CD4-positive, alpha-beta T cell treated with Interleukin-2 at 100 ng/mL for 4 hours (primary cell): ENCODE measurements around the gene KCNN2.

Experiments used
- DNase-seq: peaks from one replicate; pipeline ENCODE4 v3.0.0-alpha.2; 2020; ENCODE audit warnings: low spot score

KCNN2 gene

DNA sequence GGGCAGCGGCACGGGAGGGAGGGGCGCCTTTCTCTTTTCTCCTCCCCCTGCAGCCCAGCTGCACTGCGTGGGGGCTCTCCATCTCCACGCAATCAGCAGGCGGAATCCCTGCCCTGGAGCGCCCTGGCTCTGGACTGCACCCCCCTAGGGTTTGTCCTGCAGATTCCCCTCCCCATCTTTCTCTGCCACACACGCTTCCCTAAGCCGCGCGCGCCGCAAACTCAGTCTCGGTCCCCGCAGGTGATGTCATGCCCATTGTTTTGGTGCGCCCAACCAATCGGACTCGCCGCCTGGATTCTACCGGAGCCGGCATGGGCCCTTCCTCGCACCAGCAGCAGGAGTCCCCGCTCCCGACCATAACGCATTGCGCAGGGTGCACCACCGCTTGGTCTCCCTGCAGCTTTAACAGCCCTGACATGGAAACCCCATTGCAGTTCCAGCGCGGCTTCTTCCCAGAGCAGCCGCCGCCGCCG, at the start of gene KCNN2:
Gene KCNN2, plus strand, starts transcription at position 347 of the 473 bp plus-strand sequence. Its CDS starts 70 bp downstream, at position 417.
- no peak for DNase-seq

DNA sequence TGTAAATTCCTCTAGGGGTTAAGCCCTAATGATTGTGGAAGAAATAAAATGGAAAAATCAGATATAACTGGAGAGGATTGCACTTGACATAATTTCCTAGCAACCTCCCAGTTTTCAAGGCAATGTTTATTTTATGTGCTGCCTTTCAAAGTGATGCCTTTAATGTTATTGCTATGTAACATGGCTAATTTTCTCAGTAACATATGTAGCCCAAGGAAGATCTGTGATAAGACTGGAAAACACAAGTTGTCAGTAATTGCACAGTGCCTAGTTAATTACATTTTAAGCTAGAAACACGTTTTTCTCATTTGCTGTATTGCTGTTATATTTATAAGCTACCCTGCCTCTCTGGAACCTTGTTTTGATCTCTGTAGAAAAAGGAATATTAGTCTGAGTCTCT, 49.2 kb upstream of the KCNN2 start:
- DNase-seq, result no peak

DNA sequence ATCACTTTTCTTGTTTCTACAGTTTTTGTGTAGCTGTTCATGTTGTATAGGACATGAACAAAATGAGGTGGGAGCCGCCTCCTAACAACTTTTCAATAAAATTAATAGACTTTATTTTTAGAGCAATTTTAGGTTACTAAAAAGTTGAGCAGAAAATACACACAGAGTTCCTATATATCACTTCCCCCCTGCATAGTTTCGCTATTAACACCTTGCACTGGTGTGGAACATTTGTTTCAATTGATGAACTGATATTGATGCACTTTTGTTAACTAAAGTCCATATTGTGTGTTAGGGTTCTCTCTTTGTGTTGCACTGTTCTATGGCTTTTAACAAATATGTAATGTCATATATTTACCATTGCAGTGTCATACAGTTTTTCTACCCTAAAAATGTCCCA, 47.8 kb upstream of the KCNN2 start:
- no peak for DNase-seq

- DNase-seq, result no peak
Measured at GRCh38 chr5:114316167-114316566, 45.7 kb upstream of the KCNN2 start.

DNA sequence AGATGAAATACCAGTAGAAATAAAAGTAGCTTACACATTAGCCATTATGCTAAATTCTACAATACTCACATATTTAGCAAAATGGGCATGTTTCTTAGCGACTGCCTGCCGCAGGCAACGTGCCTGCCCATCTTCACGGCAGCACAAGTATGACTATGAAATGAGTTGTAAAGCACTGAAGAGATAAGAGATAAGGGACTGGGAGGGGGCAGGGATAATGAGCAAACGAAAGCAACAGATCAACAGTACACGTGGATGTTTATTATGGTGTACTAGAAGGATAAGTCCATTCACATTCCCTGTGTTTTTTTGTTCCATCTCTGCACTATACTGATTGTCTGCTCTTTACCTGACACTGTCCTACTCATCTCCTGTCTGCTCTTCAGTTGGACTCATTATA, 44.1 kb upstream of the KCNN2 start:
- no peak for DNase-seq

DNA sequence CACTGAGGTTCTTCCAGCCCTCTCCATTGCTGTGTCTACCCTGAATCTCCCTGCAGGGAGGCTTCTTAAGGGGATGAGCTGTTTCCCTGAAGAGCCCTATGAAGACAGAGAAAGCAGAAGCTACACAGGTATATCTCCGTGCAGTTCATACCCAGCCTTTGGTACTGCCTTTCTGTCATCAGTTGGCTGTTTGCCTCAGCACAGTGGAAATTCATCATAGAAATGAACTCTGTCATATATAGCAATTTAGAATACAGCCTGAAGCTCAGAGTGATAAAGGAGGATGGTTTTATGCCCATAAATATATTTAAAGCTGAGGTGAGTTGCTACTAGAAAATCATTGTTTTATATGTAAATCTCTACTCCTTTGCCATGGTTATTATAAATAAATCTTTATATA, 42.6 kb upstream of the KCNN2 start:
- no peak for DNase-seq

- no peak for DNase-seq
Measured at GRCh38 chr5:114319821-114320220, 42.0 kb upstream of the KCNN2 start.

DNA sequence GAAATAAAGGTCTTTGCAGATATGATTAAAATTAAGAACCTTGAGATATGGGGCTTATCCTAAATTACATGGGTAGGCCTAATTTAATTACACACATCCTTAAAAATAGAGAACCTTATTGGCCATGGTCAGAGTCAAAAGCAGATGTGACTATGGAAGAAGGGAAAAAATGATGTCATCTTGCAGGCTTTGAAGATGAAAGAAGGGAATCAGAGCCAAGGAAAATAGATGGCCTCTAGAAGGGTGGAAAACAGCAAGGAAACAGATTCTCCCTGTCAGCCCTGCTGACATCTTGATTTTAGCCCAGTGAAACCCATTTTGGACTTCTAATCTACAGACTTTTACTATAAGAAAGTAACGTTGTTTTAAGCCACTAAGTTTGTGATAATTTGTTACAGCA, 37.6 kb upstream of the KCNN2 start:
- no peak for DNase-seq

DNA sequence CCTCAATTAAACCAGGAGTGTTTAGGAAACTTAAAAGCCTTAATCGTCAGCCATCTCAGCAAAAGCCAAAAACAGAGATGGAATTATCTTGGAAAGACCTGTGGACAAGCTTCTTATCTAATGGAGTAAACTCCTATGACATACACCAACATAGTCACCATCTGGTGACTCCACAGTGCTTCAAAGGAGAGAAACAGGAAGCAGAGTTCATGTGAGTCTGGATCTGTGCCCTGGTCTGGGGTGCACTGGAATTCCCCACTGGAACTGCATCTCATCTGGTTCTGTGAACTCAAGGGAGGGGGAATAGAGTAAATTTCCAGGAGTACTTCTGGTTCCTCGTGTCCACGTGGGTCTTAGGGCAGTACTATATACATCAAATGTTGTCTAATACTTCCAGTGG, 36.3 kb upstream of the KCNN2 start:
- no peak for DNase-seq

GRCh38 chr5:114327474-114327873, 34.4 kb upstream of the KCNN2 start:
- DNase-seq, result no peak

- DNase-seq, result no peak
Measured at GRCh38 chr5:114327987-114328386, 33.9 kb upstream of the KCNN2 start.

DNA sequence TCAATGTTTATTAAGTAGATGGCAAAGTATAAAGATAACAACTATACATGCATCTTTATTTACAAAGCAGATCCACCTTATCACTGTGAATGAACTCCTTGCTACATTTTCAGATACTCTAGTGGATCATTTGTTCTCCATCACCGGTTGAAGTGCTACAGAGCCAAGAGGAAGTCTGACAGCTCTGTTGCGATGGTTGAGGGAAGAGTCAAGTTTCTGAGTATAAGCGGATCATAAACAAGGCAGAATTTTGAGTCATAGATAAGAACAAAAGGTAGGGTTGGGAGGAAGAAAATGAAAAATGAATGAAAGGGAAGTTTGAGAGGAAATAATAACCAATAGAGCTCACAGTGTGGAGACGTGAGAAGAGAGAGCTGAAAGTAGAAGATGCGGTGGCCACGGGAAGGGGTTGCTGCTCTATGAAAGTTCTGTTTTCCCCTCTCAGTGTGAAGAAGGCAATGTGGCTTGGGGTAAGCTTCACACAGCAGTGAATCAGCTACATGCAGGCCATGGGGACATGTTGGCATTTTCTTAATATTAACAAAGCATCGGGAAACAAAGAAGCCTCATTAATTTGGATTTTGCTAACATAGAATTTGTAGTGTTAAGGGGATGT, 30.8 kb upstream of the KCNN2 start:
- no peak for DNase-seq

GRCh38 chr5:114332493-114332892, 29.4 kb upstream of the KCNN2 start:
- no peak for DNase-seq

DNA sequence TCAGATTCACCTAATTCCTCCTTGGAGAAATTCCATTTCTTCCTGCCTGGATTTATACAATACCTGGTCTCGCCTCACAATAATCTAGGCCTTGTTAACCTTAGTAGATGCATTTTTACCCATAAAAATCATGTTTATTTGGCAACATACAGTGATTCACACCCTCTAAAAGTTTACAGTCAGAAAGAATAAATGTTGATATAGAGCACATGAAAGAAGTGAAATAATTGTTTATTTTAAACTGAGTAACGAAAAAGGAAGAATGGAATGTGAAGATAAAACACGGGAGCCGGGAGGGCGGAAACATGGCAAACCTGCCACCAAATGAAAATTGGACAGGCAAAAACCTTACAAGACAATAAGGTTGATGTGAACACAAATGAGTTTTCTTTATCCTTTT, 28.9 kb upstream of the KCNN2 start:
- no peak for DNase-seq

GRCh38 chr5:114335391-114335790, 26.5 kb upstream of the KCNN2 start:
- no peak for DNase-seq

DNA sequence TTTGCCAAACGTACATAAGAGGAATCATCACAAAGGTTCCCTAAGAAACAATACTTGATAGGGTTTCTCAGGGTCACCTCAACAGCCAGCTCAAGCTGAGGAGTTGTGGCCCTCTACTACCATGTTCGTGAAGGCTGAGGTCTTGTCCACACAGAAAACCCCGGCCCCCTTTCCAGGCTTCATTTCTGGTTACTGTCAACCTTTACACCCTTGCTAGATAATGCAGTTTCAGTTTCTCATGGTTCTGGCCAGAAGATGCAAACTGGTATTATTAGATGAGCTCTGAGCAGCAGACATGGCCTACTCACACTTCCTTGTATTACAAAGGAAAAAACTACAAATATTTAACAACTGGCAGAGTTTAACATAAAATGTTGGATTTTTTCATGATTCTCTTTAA, 22.8 kb upstream of the KCNN2 start:
- DNase-seq, result no peak

DNA sequence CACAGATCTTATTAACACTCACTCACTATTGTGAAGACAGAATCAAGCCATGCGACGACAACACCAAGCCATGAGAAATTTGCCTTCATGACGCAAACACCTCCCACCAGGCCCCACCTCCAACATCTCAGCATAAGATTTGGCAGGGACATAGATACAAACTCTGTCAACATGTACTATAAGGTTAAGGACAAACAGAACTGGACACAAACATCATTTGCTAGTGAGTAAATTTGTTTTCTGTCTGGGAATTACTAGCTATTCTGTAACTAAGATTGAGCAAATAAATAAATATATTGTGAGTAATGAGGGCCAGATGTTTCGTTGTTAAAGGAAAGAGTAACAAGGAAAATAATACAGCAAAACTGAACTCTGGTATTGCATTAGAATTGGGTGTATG, 15.7 kb upstream of the KCNN2 start:
- DNase-seq, result no peak

DNA sequence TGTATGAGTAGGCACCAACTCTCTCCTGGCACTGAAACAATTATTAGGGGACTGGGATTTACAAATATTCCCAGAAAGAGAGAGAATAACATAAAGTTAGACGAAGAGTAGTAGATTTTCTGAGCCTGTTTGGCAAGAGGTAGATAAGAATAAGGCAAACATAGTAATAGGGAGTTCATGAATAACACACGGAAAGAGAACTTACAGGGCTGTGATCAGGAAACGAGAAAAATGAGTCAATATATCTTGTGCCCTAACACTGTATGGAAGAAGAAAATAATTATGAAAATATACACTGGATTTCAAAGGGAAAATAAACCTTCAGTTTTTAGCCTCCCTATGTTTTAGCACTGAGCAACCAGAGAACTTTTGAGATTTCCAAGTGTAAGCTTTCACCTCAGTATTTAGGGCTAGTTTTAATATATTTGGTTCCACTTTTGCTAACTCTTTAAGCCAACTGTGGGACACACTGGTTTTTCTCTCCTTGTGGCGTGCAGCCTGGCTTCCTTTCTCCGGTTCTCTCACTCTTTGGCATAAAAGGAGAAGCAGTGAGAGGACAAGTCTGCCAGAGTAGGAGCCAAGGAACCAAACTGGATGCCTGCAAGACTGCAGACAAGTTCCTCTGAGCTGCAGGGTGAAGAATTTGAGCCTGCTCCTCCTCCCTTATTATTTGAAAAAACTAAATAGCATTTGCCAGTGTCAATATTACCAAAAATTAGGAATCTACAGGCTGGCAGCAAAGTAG, 6.6 kb upstream of the KCNN2 start:
- no peak for DNase-seq

- no peak for DNase-seq
Measured at GRCh38 chr5:114358329-114358728, 3.5 kb upstream of the KCNN2 start.

DNA sequence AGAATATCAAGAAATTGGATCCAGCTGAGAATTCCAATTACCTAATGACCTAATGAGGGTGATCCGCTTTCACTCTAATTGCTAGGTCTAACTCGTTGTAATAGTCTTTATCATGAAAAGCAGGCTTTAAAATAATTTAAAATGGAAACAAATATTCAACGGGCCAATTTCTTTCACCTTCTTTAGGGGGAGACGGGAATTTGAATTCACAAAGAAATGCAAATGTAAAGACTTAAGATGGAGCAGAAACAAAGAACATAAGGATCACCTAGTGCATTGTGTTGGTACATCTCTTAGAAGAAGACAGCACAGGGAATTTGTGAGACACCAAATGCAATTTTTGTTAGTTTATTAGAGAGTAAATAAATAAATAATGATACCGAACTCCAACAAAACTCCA, 1.5 kb upstream of the KCNN2 start:
- no peak for DNase-seq

GRCh38 chr5:114360816-114361723, 800 bp upstream of the KCNN2 start:
- no peak for DNase-seq

DNA sequence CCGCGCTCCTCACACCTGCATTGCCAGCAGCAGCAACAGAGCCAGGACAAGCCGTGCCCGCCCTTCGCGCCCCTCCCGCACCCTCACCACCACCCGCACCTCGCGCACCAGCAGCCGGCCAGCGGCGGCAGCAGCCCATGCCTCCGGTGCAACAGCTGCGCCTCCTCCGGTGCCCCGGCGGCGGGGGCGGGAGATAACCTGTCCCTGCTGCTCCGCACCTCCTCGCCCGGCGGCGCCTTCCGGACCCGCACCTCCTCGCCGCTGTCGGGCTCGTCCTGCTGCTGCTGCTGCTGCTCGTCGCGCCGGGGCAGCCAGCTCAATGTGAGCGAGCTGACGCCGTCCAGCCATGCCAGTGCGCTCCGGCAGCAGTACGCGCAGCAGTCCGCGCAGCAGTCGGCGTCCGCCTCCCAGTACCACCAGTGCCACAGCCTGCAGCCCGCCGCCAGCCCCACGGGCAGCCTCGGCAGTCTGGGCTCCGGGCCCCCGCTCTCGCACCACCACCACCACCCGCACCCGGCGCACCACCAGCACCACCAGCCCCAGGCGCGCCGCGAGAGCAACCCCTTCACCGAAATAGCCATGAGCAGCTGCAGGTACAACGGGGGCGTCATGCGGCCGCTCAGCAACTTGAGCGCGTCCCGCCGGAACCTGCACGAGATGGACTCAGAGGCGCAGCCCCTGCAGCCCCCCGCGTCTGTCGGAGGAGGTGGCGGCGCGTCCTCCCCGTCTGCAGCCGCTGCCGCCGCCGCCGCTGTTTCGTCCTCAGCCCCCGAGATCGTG, 517 bp downstream of the KCNN2 start:
- DNase-seq, result no peak
